ENCODE results near the gene GPC4. TPM values are rescaled to one million over a fixed set of nuclear protein-coding genes. Genes with fewer than 3 reads are reported as not detected.

Gene GPC4
- total RNA-seq (2021; fragmentation: NEBNext Ultra II Directional; extraction: Animal tissue kit (Norgen Biotek cat#: 25700)), result not detected
- long read RNA-seq, result 0 reads

DNA sequence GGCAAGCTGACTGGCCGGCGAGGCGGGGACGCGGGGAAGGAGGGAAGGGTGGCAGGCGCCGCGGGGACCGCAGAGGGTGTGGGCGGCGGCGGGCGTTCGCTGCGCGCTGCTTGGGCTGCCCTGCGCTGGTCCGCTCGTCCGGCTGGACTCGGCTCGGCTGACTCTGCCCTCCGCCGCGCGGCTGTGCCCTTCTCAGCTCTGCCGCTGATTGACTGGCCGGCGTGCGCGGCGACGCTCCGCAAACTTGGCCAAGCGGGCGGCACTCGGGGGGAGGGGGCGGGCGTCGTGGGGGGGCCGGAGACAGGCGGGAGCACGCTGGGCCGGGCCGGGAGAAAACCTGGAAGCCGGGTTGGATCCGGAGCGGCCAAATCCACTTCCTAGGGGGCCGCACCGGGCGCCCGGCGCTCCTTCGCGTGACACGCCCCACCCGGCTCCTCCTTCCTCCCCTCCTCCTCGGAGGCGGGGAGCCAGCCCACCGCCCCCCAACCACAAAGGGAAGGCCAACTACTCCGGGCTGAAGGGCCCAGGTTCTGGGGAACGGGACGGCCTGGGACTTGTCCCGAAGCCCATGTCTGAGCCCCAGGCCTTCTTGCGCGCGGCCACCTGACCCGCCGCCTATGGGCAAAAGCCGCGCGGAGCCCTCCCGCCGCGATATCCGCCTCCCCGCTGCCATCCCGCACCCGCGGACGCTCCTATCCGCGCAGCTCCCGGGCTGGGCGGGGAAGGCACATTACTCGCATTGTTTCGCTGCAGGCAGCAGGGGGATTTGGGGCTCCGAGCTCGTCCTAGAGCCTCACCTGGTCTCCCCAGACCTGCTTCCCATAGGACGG, at the start of gene GPC4:
Gene GPC4 (minus strand): TSS at position 214 of the 830 bp plus-strand sequence. CDS start 524 bp downstream, outside the sequence.
- peaks cover 2% of the 10 kb centered on the region; the same call in 1 of the 2 replicates for H3K27me3 Mint-ChIP-seq (ENCODE audit: insufficient read depth)
- DNase-seq, result no peak
- TF ChIP-seq, protein P1, sequence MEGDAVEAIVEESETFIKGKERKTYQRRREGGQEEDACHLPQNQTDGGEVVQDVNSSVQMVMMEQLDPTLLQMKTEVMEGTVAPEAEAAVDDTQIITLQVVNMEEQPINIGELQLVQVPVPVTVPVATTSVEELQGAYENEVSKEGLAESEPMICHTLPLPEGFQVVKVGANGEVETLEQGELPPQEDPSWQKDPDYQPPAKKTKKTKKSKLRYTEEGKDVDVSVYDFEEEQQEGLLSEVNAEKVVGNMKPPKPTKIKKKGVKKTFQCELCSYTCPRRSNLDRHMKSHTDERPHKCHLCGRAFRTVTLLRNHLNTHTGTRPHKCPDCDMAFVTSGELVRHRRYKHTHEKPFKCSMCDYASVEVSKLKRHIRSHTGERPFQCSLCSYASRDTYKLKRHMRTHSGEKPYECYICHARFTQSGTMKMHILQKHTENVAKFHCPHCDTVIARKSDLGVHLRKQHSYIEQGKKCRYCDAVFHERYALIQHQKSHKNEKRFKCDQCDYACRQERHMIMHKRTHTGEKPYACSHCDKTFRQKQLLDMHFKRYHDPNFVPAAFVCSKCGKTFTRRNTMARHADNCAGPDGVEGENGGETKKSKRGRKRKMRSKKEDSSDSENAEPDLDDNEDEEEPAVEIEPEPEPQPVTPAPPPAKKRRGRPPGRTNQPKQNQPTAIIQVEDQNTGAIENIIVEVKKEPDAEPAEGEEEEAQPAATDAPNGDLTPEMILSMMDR (IDR thresholded peaks at IDR 0.05), result no peak

DNA sequence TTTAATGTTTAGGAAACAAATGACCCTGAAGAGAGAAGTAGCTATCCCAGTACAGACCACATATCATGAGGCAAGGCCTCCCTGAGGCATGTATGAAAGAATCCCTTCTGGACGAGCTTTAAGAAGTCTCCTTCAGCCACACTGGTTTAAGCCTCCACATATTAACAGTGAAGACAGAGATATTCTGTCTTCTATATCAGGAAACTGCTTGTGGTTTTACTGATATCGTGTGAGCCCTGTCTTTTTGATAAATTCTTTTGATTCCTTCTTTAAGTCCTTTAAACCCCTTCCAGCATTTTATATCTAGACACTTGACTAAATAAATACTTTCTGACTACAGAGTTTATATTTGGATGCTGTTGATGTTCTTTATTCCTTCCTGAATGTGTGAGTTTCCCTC, 45.9 kb upstream of the GPC4 start:
- TF ChIP-seq, protein P1 (IDR thresholded peaks at IDR 0.05), result no peak
- H3K27me3 Mint-ChIP-seq (ENCODE audit: insufficient read depth), result no peaks in the 10 kb centered on the region
- H3K4me3 Mint-ChIP-seq, result no peak overlapping the region
- DNase-seq, result no peak
- no peaks in the 10 kb centered on the region for H3K4me1 Mint-ChIP-seq (ENCODE audit: low read depth)
- H3K9me3 Mint-ChIP-seq, result no peaks in the 10 kb centered on the region; the same call in 1 of the 2 replicates
- no peak overlapping the region for H3K27ac Mint-ChIP-seq
- no peaks in the 10 kb centered on the region for H3K36me3 Mint-ChIP-seq (ENCODE audit: low read depth)

More for the DNA sequence above, at the start of gene GPC4:
- H3K9me3 Mint-ChIP-seq, result no peaks in the 10 kb centered on the region; the same call in 1 of the 2 replicates
- H3K27ac Mint-ChIP-seq, result no peak within 1 kb of the TSS
- H3K4me1 Mint-ChIP-seq (ENCODE audit: low read depth), result no peaks in the 10 kb centered on the region
- H3K4me3 Mint-ChIP-seq, result no peak within 1 kb of the TSS
- H3K36me3 Mint-ChIP-seq (ENCODE audit: low read depth), result no peaks in the 10 kb centered on the region

DNA sequence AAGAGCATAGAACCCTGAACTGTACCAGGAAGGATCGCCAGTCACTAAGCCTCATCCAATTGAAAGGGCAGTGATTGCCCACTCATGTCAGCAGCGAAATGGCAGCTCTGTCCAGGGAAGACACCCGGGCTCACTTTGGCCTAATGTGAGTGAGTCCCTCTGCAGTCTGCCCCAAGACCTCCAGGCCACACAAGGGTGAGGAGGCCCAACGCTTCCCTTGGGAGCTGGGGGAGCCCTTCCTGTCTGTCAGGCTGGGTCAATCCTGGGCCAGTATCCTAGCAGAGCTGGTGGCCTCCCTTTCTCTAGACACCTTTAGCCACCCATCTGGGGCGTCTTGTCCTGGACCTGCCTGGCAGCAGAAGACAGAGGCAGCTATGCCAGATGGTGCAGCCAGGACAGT, 39.6 kb upstream of the GPC4 start:
- Mint-ChIP-seq H3K27me3 (ENCODE audit: insufficient read depth) (no peaks in the 10 kb centered on the region), H3K27ac (no peak overlapping the region), H3K4me1 (ENCODE audit: low read depth) (no peaks in the 10 kb centered on the region), H3K9me3 (peaks cover 8% of the 10 kb centered on the region), H3K4me3 (no peak overlapping the region), H3K36me3 (ENCODE audit: low read depth) (no peaks in the 10 kb centered on the region)
- TF ChIP-seq, protein P1 (IDR thresholded peaks at IDR 0.05), result no peak
- DNase-seq, result no peak

DNA sequence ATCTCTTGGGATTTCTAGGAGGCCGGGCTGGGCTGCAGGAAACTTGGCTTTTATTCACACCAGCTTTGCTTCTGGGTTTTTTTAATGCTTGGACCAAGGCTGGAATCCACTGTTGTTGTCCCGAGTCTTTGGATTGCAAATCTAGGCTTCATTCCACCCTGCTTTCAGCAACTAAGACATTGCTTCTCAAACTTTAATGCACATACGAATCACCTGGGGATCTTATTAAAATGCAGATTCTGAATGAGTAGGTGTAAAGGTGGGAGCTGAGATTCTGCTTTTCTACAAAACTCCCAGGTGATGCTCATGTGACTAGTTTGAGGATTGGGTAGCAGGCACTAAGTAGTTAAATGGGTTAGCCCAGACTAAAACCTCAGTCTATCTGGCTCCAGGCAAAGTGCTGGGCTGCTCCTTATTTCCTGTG, 39.2 kb upstream of the GPC4 start:
- Mint-ChIP-seq H3K9me3 (peaks cover 8% of the 10 kb centered on the region; the same call in 1 of the 2 replicates), H3K4me3 (no peak overlapping the region), H3K27ac (no peak overlapping the region), H3K36me3 (ENCODE audit: low read depth) (no peaks in the 10 kb centered on the region), H3K4me1 (ENCODE audit: low read depth) (no peaks in the 10 kb centered on the region), H3K27me3 (ENCODE audit: insufficient read depth) (no peaks in the 10 kb centered on the region)
- TF ChIP-seq, protein P1 (IDR thresholded peaks at IDR 0.05), result no peak
- no peak for DNase-seq

DNA sequence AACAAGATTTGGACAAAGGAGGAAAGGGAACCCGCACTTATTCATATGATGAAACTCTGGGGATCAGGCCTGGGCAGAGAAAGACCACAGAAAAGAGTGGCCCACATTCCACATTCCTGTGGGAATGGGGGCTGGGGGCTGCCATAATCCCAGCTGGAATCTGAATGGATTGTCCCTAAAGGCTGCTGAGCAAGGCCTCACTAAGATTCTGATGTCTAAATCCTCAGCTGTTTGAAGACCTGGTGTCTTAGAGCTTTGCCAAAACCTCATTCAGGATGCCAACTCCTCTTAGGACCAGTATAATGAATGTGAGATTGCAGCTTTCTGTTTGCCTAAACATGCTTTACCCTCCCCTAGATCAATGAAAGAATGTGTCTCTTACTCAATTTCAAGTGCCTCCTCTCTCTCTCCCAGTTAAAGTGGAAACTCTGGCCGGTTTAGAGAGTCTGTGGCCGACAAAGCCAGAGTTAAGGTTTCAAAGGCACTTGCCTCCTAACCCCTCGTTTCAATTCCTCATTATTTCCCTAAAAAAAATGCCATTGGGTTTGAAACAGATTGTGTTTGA, 33.3 kb upstream of the GPC4 start:
- H3K4me3 Mint-ChIP-seq, result no peak overlapping the region
- H3K4me1 Mint-ChIP-seq (ENCODE audit: low read depth), result no peaks in the 10 kb centered on the region
- H3K27ac Mint-ChIP-seq, result no peak overlapping the region
- no peaks in the 10 kb centered on the region for H3K27me3 Mint-ChIP-seq (ENCODE audit: insufficient read depth)
- TF ChIP-seq, protein P1 (IDR thresholded peaks at IDR 0.05), result no peak
- no peak for DNase-seq
- H3K36me3 Mint-ChIP-seq (ENCODE audit: low read depth), result no peaks in the 10 kb centered on the region
- H3K9me3 Mint-ChIP-seq, result peaks cover 3% of the 10 kb centered on the region; the same call in 1 of the 2 replicates
